Activated naive CD4-positive, alpha-beta T cell treated with anti-CD3 and anti-CD28 coated beads, Interleukin-2, amount 50 U/mL, for 24 hours (primary cell): Measurements from ENCODE around the gene CHRNB1.

Experiments used
- H3K27ac Mint-ChIP-seq: one replicate; pipeline ENCODE4 v1.8.0; 2021; ENCODE audit warnings: mild to moderate bottlenecking, mixed read lengths
- H3K27me3 Mint-ChIP-seq: one replicate; pipeline ENCODE4 v1.8.0; 2021; ENCODE audit warnings: mixed read lengths
- H3K36me3 Mint-ChIP-seq: one replicate; pipeline ENCODE4 v1.8.0; 2021; ENCODE audit warnings: mixed read lengths
- H3K4me1 Mint-ChIP-seq: one replicate; pipeline ENCODE4 v1.8.0; 2021; ENCODE audit warnings: mixed read lengths
- H3K4me3 Mint-ChIP-seq: one replicate; pipeline ENCODE4 v1.8.0; 2021; ENCODE audit warnings: mild to moderate bottlenecking, mixed read lengths
- H3K9me3 Mint-ChIP-seq: one replicate; pipeline ENCODE4 v1.8.0; 2021; ENCODE audit warnings: mixed read lengths

The CHRNB1 gene

DNA sequence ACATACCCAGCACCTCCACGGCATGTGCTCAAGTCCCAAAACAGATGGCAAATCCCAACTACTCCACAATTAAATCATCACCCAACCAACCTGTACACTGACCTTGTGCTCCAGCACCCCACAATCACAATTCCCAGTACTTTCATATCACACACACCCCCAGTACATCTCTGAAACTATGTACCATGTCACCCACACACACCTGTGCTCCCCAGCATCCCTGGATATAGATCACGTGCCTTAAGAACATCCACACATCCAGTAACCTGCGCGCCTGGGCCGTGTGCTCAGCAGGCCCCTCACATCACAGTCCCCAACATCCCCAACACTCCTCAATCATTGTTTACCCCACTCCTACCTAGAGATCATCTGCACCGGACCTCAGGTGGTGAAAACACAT lies 35.1 kb upstream of the CHRNB1 start:
- no peaks in the 10 kb centered on the region for H3K9me3 Mint-ChIP-seq
- H3K36me3 Mint-ChIP-seq, result no peaks in the 10 kb centered on the region
- no peak overlapping the region for H3K4me3 Mint-ChIP-seq
- peaks cover 14% of the 10 kb centered on the region for H3K4me1 Mint-ChIP-seq
- no peak overlapping the region for H3K27ac Mint-ChIP-seq
- H3K27me3 Mint-ChIP-seq, result no peaks in the 10 kb centered on the region

DNA sequence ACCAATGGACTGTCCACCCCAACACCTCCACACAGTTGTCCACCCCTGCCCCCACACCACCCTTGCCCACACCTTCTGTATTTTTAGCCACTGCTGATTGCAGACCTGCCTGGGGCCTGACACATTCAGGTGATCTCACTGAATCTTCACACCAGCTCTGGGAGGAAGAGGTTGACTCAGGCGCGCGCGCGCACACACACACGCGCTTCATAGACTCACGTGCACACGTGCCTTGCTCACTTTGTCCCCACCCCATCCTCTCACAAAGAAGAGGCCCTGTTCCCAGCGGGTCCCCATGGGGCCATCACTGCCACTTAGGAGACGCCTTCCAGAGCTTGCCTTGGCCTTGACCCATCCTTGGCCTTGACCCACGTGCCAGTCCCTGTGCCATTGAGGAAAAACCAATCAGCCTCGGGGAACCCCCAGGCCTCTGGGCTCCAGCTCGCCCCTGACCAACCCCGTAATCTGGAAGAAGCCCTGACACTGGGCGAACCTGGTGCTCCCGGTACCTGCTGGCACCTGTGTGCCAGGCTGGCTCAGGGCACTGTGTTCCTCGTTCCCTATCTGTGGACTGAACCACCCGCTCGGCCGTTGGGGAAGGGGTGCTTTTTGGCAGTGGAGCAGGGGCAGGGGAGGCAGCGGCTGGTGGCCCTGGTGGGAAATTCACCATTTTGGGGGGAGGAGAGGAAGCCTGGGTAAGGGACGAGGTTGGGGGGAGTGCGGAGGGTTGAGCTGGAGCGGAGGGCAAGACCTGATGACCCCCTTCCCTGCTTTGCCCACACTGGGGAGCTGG lies 34.0 kb upstream of the CHRNB1 start:
- Mint-ChIP-seq H3K36me3 (no peaks in the 10 kb centered on the region), H3K27me3 (no peaks in the 10 kb centered on the region), H3K9me3 (no peaks in the 10 kb centered on the region), H3K27ac (peak overlapping the region; percentile 46), H3K4me1 (peaks cover 10% of the 10 kb centered on the region), H3K4me3 (no peak overlapping the region)

DNA sequence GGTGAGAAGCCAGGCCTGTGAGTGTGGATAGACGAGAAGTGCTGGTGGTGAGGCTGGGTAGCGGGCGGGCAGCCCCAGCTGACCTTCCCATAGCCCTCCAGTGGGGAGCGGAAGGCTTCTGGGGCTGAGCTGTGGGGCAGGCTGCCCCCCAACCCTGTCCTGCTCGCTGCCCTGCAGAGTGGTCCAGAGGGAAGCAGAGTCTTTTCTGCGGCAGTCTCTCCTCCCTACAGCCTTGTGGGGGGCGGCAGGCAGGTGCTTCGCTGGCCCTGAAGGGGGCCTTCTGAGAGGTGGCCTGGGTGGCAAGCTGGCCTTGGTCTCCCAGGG lies 33.5 kb upstream of the CHRNB1 start:
- Mint-ChIP-seq H3K36me3 (no peaks in the 10 kb centered on the region), H3K4me3 (no peak overlapping the region), H3K4me1 (peaks cover 6% of the 10 kb centered on the region), H3K27me3 (no peaks in the 10 kb centered on the region), H3K9me3 (no peaks in the 10 kb centered on the region), H3K27ac (no peak overlapping the region)

DNA sequence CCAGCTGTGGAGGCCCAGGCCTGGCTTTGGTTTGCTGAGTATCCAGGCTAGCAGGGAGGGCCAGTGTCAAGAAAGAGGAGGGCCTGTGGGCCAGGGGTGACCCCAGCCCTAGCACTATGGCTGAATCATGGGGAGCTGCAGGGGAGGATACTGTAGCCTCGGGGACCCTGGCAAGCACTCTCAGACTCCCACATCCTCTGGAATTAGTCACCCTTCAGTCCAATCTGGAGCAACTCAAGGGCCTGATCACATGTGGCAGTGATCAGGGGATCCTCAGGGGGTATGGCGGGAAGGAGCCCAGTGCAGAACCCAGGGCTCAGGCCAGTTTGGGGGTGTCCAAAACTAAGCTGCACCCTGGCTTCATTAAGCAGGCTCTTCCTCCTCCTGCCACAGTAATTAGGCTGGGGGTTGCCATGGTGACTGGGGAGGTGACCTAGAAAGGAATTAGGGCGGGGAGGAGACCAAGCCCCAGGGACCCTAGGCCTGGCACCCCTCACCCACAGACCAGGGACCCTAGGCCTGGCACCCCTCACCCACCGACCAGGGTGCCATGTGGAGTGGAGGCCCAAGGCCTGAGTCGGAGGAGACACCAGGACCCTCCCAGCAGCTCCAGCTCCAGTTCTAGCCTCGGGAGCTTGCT lies 31.4 kb upstream of the CHRNB1 start:
- no peaks in the 10 kb centered on the region for H3K9me3 Mint-ChIP-seq
- H3K27me3 Mint-ChIP-seq, result no peaks in the 10 kb centered on the region
- peaks cover 6% of the 10 kb centered on the region for H3K4me1 Mint-ChIP-seq
- H3K36me3 Mint-ChIP-seq, result no peaks in the 10 kb centered on the region
- H3K4me3 Mint-ChIP-seq, result no peak overlapping the region
- no peak overlapping the region for H3K27ac Mint-ChIP-seq

DNA sequence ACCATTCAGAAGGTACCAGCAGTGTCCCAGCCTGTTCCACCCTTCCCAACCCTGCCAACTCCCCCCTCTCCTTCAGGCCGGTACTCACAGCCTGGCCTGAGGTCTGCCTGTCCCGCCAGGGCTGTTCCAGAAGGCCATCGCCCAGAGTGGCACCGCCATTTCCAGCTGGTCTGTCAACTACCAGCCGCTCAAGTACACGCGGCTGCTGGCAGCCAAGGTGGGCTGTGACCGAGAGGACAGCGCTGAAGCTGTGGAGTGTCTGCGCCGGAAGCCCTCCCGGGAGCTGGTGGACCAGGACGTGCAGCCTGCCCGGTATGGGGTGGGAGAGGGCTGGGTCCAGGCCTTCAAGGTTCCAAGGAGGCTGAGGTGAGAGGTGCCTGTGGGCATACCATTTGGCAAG lies 30.0 kb upstream of the CHRNB1 start:
- no peaks in the 10 kb centered on the region for H3K27me3 Mint-ChIP-seq
- H3K4me3 Mint-ChIP-seq, result no peak overlapping the region
- H3K9me3 Mint-ChIP-seq, result no peaks in the 10 kb centered on the region
- H3K4me1 Mint-ChIP-seq, result no peaks in the 10 kb centered on the region
- no peak overlapping the region for H3K27ac Mint-ChIP-seq
- no peaks in the 10 kb centered on the region for H3K36me3 Mint-ChIP-seq

DNA sequence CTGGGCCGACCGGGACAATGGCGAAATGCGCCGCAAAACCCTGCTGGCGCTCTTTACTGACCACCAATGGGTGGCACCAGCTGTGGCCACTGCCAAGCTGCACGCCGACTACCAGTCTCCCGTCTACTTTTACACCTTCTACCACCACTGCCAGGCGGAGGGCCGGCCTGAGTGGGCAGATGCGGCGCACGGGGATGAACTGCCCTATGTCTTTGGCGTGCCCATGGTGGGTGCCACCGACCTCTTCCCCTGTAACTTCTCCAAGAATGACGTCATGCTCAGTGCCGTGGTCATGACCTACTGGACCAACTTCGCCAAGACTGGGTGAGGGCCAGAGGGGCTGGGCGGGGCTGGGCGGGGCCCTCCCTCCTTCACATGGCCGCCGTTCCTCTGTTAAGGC lies 29.1 kb upstream of the CHRNB1 start:
- no peaks in the 10 kb centered on the region for H3K9me3 Mint-ChIP-seq
- no peaks in the 10 kb centered on the region for H3K4me1 Mint-ChIP-seq
- no peak overlapping the region for H3K4me3 Mint-ChIP-seq
- no peak overlapping the region for H3K27ac Mint-ChIP-seq
- H3K27me3 Mint-ChIP-seq, result no peaks in the 10 kb centered on the region
- H3K36me3 Mint-ChIP-seq, result no peaks in the 10 kb centered on the region

DNA sequence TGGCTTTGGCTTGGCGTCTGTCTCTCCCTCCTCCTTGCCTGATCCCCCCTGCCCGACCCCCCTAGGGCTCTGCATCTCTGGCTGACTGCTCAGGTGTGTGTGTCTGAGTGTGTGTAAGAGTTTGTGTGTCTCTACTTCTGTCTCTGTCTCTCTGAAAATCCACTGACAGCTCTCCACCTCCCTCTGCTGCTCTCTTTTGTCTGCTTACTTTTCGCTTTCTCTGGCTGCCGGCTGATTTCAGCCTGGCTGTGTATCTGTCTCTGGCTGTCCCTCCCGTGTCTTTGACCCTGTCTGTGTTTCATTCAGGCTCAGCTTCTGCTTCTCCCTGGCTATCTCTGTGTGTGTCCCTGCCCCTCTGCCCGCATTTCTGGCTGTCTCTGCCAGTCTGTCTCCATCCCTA lies 28.5 kb upstream of the CHRNB1 start:
- peak overlapping the region; percentile 6 for H3K27ac Mint-ChIP-seq

DNA sequence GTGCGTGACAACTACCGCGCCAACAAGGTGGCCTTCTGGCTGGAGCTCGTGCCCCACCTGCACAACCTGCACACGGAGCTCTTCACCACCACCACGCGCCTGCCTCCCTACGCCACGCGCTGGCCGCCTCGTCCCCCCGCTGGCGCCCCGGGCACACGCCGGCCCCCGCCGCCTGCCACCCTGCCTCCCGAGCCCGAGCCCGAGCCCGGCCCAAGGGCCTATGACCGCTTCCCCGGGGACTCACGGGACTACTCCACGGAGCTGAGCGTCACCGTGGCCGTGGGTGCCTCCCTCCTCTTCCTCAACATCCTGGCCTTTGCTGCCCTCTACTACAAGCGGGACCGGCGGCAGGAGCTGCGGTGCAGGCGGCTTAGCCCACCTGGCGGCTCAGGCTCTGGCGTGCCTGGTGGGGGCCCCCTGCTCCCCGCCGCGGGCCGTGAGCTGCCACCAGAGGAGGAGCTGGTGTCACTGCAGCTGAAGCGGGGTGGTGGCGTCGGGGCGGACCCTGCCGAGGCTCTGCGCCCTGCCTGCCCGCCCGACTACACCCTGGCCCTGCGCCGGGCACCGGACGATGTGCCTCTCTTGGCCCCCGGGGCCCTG lies 27.7 kb upstream of the CHRNB1 start:
- Mint-ChIP-seq H3K4me1 (no peaks in the 10 kb centered on the region), H3K27ac (no peak overlapping the region), H3K27me3 (no peaks in the 10 kb centered on the region), H3K9me3 (no peaks in the 10 kb centered on the region), H3K36me3 (no peaks in the 10 kb centered on the region), H3K4me3 (no peak overlapping the region)

More for the DNA sequence above, 28.5 kb upstream of the CHRNB1 start:
- Mint-ChIP-seq H3K27me3 (no peaks in the 10 kb centered on the region), H3K9me3 (no peaks in the 10 kb centered on the region), H3K4me1 (no peaks in the 10 kb centered on the region), H3K4me3 (no peak overlapping the region), H3K36me3 (no peaks in the 10 kb centered on the region)

DNA sequence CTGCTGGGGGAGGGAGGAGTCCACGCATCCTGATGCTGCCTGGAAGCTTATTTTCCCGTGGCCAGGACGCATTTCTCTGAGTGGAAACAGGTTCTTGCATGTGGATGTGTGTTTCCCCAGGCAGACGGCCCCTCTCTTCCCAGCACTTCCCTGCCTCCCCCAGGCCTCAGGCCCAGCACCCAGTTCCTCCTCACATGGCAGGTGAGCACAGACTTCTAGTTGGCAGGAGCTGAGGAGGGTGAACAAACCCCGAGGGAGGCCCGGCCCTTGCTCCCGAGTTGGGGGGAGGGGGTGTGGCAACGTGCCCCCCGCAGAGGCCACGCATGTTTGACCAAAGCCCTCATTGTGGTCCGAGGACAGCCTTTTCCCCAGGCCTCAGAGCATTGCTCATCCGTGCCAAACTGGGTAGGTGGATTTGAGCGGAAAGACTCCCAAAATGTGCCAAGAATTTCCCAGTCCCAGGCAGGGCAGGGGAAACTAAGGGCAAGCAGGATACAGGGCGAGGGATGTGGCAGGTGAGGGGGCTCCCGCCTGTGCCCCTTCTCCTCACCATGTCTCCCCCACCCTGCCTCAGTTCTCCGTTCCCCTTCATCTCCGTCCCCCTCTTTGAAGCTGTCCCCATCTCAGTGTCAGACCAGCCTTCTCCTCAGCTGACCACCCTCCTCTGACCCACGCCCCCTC lies 26.2 kb upstream of the CHRNB1 start:
- H3K36me3 Mint-ChIP-seq, result no peaks in the 10 kb centered on the region
- no peaks in the 10 kb centered on the region for H3K4me1 Mint-ChIP-seq
- no peaks in the 10 kb centered on the region for H3K27me3 Mint-ChIP-seq
- no peaks in the 10 kb centered on the region for H3K9me3 Mint-ChIP-seq
- no peak overlapping the region for H3K4me3 Mint-ChIP-seq
- H3K27ac Mint-ChIP-seq, result no peak overlapping the region

DNA sequence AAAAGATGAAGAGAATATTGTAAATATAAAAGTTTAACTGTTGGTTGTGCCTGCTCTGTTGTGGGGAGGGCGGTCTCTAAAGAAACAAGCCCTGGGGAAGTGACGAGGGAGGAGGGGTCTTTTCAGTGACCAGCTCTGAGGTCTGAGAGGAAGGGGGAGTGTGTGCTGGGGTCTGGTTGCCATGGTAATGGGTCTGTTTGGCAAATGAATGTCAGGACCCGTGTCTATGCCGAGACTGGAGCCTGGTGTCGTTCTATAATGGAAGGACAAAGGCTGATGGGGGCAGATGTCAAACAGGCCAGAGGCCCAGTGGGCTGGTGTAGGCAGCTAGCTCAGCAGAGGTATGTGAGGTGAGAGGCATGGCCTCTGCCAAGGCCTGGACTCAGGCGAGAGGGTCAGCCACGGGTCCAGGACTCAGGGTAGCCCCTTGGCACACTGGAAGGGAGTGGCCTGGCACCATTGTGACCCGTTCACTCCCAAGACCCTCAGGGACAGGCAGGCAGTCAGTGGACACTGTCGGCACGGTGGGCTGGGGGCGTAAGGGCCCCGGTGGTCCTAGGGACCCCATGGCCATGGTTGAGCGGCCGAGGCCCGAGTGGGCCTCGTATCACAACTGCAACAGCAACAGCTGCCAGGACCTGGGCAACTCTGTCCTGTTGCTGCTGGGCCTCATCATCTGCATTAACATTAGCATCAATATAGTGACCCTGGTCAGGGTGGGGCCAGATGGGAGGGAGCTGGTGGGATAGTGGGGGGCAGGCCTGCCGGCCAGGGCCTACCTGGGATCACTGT lies 24.8 kb upstream of the CHRNB1 start, which contains the start of gene SPEM1:
SPEM1 (plus strand) TSS at position 506 of the 792 bp plus-strand sequence; CDS start at position 567, 61 bp downstream.
- H3K4me1 Mint-ChIP-seq, result no peaks in the 10 kb centered on the region
- no peaks in the 10 kb centered on the region for H3K27me3 Mint-ChIP-seq
- H3K9me3 Mint-ChIP-seq, result no peaks in the 10 kb centered on the region
- no peak within 1 kb of the TSS for H3K4me3 Mint-ChIP-seq
- H3K36me3 Mint-ChIP-seq, result no peaks in the 10 kb centered on the region
- H3K27ac Mint-ChIP-seq, result no peak within 1 kb of the TSS

DNA sequence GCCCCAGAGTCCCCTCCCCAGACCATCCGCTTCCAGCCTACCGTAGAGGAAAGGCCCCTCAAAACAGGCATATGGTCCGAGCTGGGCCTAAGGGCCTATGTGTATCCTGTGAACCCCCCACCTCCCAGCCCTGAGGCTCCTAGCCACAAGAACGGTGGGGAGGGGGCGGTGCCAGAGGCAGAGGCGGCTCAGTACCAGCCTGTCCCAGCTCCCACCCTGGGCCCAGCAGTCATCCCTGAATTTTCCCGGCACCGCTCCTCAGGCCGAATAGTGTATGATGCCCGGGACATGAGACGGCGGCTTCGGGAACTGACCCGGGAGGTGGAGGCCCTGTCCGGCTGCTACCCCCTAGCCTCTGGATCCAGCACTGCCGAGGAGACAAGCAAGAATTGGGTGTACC lies 23.7 kb upstream of the CHRNB1 start:
- Mint-ChIP-seq H3K36me3 (no peaks in the 10 kb centered on the region), H3K4me3 (no peak overlapping the region), H3K27ac (no peak overlapping the region), H3K27me3 (no peaks in the 10 kb centered on the region), H3K9me3 (no peaks in the 10 kb centered on the region), H3K4me1 (no peaks in the 10 kb centered on the region)

DNA sequence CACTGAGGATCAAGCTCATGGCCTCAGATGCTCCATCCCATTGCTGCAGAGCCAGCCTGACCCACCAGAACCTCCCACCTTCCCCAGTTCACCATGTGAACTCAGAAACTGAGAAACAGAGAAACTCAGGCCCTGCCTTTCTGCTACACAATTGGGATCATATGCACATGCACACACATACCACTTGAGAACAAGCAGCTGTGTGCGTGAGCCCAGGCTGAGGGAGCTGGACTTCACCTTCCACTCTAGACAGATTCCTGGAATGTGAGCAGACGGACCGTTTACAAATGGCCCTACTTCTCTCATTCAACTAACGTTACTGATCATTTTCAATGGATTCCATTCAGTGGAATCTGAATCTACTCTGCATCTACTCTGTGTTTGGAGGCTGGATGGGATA lies 21.2 kb upstream of the CHRNB1 start:
- Mint-ChIP-seq H3K36me3 (no peaks in the 10 kb centered on the region), H3K4me1 (no peaks in the 10 kb centered on the region), H3K9me3 (no peaks in the 10 kb centered on the region), H3K27ac (no peak overlapping the region), H3K27me3 (no peaks in the 10 kb centered on the region), H3K4me3 (no peak overlapping the region)

DNA sequence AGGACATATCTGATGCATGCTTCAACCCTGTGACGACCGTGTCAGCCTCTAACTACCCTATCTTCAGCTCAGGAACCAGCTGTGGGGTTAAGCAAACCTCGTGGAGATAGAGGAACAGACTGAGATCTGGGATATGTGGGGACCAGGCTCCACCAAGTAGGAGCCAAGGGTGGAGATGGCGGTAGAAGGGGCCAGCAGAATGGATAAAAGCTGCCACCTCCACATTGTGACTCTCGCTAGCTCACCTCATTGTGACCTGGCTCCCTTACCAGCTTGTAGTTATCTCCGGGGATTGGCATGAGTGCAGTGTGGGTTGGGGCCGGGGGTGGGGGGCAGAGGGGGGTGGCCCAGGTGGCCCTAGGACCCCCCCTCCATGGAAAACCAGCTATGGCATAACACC lies 19.5 kb upstream of the CHRNB1 start, which contains the start of gene SPEM2:
SPEM2 (plus strand) TSS at position 301 of the 400 bp plus-strand sequence; CDS start at position 374, 73 bp downstream.
- no peak within 1 kb of the TSS for H3K4me3 Mint-ChIP-seq
- H3K27me3 Mint-ChIP-seq, result no peaks in the 10 kb centered on the region
- no peaks in the 10 kb centered on the region for H3K9me3 Mint-ChIP-seq
- no peaks in the 10 kb centered on the region for H3K36me3 Mint-ChIP-seq
- no peak within 1 kb of the TSS for H3K27ac Mint-ChIP-seq
- H3K4me1 Mint-ChIP-seq, result no peaks in the 10 kb centered on the region

DNA sequence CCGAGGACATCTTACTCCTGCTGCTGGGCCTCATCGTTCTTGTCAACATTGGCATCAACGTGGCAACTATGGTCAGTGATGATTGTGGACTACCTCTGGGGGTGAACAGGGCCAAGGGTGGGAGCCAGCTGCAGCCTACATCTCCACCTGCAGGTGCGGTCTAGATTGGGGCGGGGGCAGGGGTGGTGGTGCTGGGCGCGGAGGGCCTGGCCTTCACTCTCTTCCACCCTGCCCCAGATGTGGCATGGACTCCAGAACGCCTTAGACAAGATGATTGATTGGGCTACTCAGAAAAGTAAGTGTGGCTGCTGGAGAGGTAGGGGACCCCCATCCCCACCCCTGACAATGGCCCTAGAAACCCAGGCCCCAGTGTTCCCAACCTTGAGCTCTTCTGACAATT lies 19.1 kb upstream of the CHRNB1 start:
- H3K9me3 Mint-ChIP-seq, result no peaks in the 10 kb centered on the region
- no peaks in the 10 kb centered on the region for H3K36me3 Mint-ChIP-seq
- no peak overlapping the region for H3K27ac Mint-ChIP-seq
- no peak overlapping the region for H3K4me3 Mint-ChIP-seq
- no peaks in the 10 kb centered on the region for H3K27me3 Mint-ChIP-seq
- no peaks in the 10 kb centered on the region for H3K4me1 Mint-ChIP-seq

DNA sequence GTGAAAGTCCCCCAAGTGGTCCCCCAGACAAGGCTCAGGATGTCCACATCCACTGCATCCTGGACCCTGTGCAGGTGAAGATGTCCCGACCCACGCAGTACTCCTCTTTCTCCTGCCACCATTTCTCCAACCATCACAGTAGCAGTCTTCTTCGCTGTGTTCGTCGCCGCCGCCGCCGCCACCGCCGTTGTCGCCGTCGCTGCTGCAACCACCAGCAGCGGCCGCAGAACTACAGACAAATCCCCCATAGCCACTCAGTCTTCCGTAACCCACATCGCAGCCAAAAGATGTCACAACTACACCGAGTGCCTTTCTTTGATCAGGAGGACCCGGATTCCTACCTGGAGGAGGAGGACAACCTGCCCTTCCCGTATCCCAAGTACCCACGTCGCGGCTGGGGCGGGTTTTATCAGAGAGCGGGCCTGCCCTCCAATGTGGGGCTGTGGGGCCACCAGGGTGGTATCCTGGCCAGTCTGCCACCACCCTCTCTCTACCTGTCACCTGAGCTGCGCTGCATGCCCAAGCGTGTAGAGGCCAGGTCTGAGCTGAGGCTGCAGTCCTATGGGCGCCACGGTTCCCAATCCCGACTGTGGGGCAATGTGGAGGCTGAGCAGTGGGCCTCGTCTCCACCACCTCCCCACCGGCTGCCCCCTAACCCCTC lies 18.5 kb upstream of the CHRNB1 start:
- Mint-ChIP-seq H3K4me3 (no peak overlapping the region), H3K27me3 (no peaks in the 10 kb centered on the region), H3K4me1 (no peaks in the 10 kb centered on the region), H3K27ac (no peak overlapping the region), H3K36me3 (no peaks in the 10 kb centered on the region), H3K9me3 (no peaks in the 10 kb centered on the region)
